Osteocyte (in vitro differentiated cells): ENCODE results near the gene ERN2. TPM values are rescaled to one million over a fixed set of nuclear protein-coding genes. Genes with fewer than 3 reads are reported as not detected.
A peak's percentile ranks its signal among the peaks of the same experiment; 100 is the strongest.
"Not testable (repeated sequence)": the region's sequence is repeated elsewhere in the genome, so short reads cannot be mapped to it uniquely, and the experiment has no call there.

Source experiments
- DNase-seq: peaks from one replicate; pipeline ENCODE4 v3.0.0; 2021; ENCODE audit warnings: mixed read lengths; ENCODE audit not compliant: unreplicated experiment; ENCODE audit errors: extremely low spot score
- H3K27ac Mint-ChIP-seq: one replicate; pipeline ENCODE4 v1.8.0; 2021; ENCODE audit warnings: mild to moderate bottlenecking, mixed read lengths; ENCODE audit not compliant: unreplicated experiment
- H3K27me3 Mint-ChIP-seq: one replicate; pipeline ENCODE4 v1.8.0; 2021; ENCODE audit warnings: mixed read lengths; ENCODE audit not compliant: unreplicated experiment
- H3K36me3 Mint-ChIP-seq: one replicate; pipeline ENCODE4 v1.8.0; 2021; ENCODE audit warnings: mixed read lengths; ENCODE audit not compliant: unreplicated experiment
- H3K4me1 Mint-ChIP-seq: one replicate; pipeline ENCODE4 v1.8.0; 2021; ENCODE audit warnings: mixed read lengths; ENCODE audit not compliant: unreplicated experiment
- H3K4me3 Mint-ChIP-seq: one replicate; pipeline ENCODE4 v1.8.0; 2021; ENCODE audit warnings: mild to moderate bottlenecking, moderate library complexity, mixed read lengths; ENCODE audit not compliant: unreplicated experiment
- H3K9me3 Mint-ChIP-seq: one replicate; pipeline ENCODE4 v1.8.0; 2021; ENCODE audit warnings: mixed read lengths; ENCODE audit not compliant: unreplicated experiment
- CTCF ChIP-seq: fragments of 200-600 bp; sonication (generic); IDR thresholded peaks from 2 replicates; pipeline ENCODE4 v1.5.0; 2021; ENCODE audit warnings: antibody characterized with exemption, mild to moderate bottlenecking, moderate library complexity
- total RNA-seq: library from RNA; stranded (reverse); gene quantifications from 2 replicates; pipeline ENCODE4 v1.2.1, GENCODE V29; 2021

ERN2 gene
- total RNA-seq, 1 donor from 2014 or later: not detected

- no peak for TF ChIP-seq CTCF
- Mint-ChIP-seq H3K27me3 (peaks cover 7% of the 10 kb centered on the region), H3K27ac (no peak overlapping the region), H3K4me3 (no peak overlapping the region), H3K9me3 (no peaks in the 10 kb centered on the region), H3K36me3 (no peaks in the 10 kb centered on the region), H3K4me1 (no peaks in the 10 kb centered on the region)
- DNase-seq: no peak
These were observed 28.8 kb upstream of the ERN2 start for GRCh38 chr16:23741675-23742303.

- Mint-ChIP-seq H3K27me3 (peaks cover 7% of the 10 kb centered on the region), H3K4me3 (no peak overlapping the region), H3K9me3 (no peaks in the 10 kb centered on the region), H3K4me1 (no peaks in the 10 kb centered on the region), H3K27ac (no peak overlapping the region), H3K36me3 (no peaks in the 10 kb centered on the region)
- no peak for DNase-seq
- TF ChIP-seq CTCF: no peak
These were observed 26.5 kb upstream of the ERN2 start for GRCh38 chr16:23739516-23739915.

- DNase-seq, H3K36me3 Mint-ChIP-seq, H3K4me3 Mint-ChIP-seq, H3K9me3 Mint-ChIP-seq, H3K27me3 Mint-ChIP-seq, H3K27ac Mint-ChIP-seq, H3K4me1 Mint-ChIP-seq: not testable (repeated sequence)
These were observed 24.5 kb upstream of the ERN2 start for GRCh38 chr16:23737423-23738028.

- H3K4me1 Mint-ChIP-seq: no peaks in the 10 kb centered on the region
- DNase-seq: peak; percentile 56
- no peaks in the 10 kb centered on the region for H3K9me3 Mint-ChIP-seq
- H3K27me3 Mint-ChIP-seq: peaks cover 7% of the 10 kb centered on the region
- no peak overlapping the region for H3K27ac Mint-ChIP-seq
- H3K4me3 Mint-ChIP-seq: no peak overlapping the region
- no peak for TF ChIP-seq CTCF
- H3K36me3 Mint-ChIP-seq: no peaks in the 10 kb centered on the region
These were observed 21.3 kb upstream of the ERN2 start for GRCh38 chr16:23734176-23734893.

- H3K4me3 Mint-ChIP-seq: no peak overlapping the region
- H3K27me3 Mint-ChIP-seq: peaks cover 7% of the 10 kb centered on the region
- H3K27ac Mint-ChIP-seq: no peak overlapping the region
- no peaks in the 10 kb centered on the region for H3K36me3 Mint-ChIP-seq
- no peak for TF ChIP-seq CTCF
- H3K4me1 Mint-ChIP-seq: peaks cover 3% of the 10 kb centered on the region
- no peaks in the 10 kb centered on the region for H3K9me3 Mint-ChIP-seq
- peak; percentile 60 for DNase-seq
These were observed 16.7 kb upstream of the ERN2 start for GRCh38 chr16:23729503-23730424.
